K562 (cell line): ENCODE results near the gene APC2. TPM values are rescaled to one million over a fixed set of nuclear protein-coding genes. Genes with fewer than 3 reads are reported as not detected.

Source experiments
- CHD1 ChIP-seq: fragments of 200-600 bp; sonication (generic); IDR thresholded peaks from one replicate; pipeline ENCODE4 v1.6.1; 2012; ENCODE audit warnings: mild to moderate bottlenecking, moderate library complexity, low read length, inconsistent platforms
- ETV5 ChIP-seq: sonication (generic); formaldehyde crosslinking; IDR thresholded peaks from 2 replicates; pipeline ENCODE4 v1.4.0; 2020; ENCODE audit warnings: low read depth, mild to moderate bottlenecking, missing genetic modification reagents
- HDAC2 ChIP-seq: fragments of 450-650 bp; IDR thresholded peaks from 2 replicates; pipeline ENCODE4 v1.6.1; 2016; ENCODE audit warnings: mild to moderate bottlenecking
- HDAC3 ChIP-seq: fragments of 450-650 bp; IDR thresholded peaks from 2 replicates; pipeline ENCODE4 v1.6.1; 2018; ENCODE audit warnings: borderline replicate concordance, mild to moderate bottlenecking, moderate library complexity; ENCODE audit not compliant: partially characterized antibody
- HDAC8 ChIP-seq: fragments of 450-650 bp; IDR thresholded peaks from 2 replicates; pipeline ENCODE4 v1.6.1; 2016; ENCODE audit warnings: mild to moderate bottlenecking, missing genetic modification characterization, moderate library complexity, missing compliant biosample characterization
- JUND ChIP-seq, 2 experiments: IDR thresholded peaks; 2 replicates in 1 of 2; 3 replicates in 1 of 2; pipeline ENCODE4 v1.6.1; 2011; ENCODE audit warnings: borderline replicate concordance in 2 of 2, low read depth in 2 of 2, low read length in 2 of 2, improper control_type of control experiment in 1 of 2, missing biosample characterization in 1 of 2, missing genetic modification characterization in 1 of 2, missing genetic modification reagents in 1 of 2
- KAT7 ChIP-seq: sonication (generic); formaldehyde crosslinking; IDR thresholded peaks from 2 replicates; pipeline ENCODE4 v1.8.0; 2022; ENCODE audit warnings: missing genetic modification reagents, mild to moderate bottlenecking, borderline replicate concordance
- MTA3 ChIP-seq: fragments of 450-650 bp; formaldehyde crosslinking; IDR thresholded peaks from 2 replicates; pipeline ENCODE4 v1.6.1; 2017; ENCODE audit warnings: mild to moderate bottlenecking, borderline replicate concordance
- POLR2AphosphoS5 ChIP-seq: IDR thresholded peaks from 2 replicates; pipeline ENCODE4 v1.6.1; 2011; ENCODE audit warnings: mild to moderate bottlenecking, low read depth, low read length, moderate library complexity; ENCODE audit not compliant: control insufficient read depth, insufficient read depth
- PURB ChIP-seq: sonication (generic); formaldehyde crosslinking; IDR thresholded peaks from 2 replicates; pipeline ENCODE4 v1.9.0; 2021; ENCODE audit warnings: low read depth, mild to moderate bottlenecking, missing genetic modification reagents
- SAFB2 ChIP-seq: fragments of 200-400 bp; formaldehyde crosslinking; IDR thresholded peaks from 2 replicates; pipeline ENCODE4 v1.6.1; 2018; ENCODE audit warnings: borderline replicate concordance, low read length, low read depth, moderate library complexity; ENCODE audit not compliant: severe bottlenecking
- TAF1 ChIP-seq: IDR thresholded peaks from 2 replicates; pipeline ENCODE4 v1.6.1; 2011; ENCODE audit warnings: mild to moderate bottlenecking, low read length, moderate library complexity; ENCODE audit not compliant: insufficient read depth, control insufficient read depth, severe bottlenecking; ENCODE audit errors: extremely low read depth
- ZNF212 ChIP-seq: fragments of 450-650 bp; formaldehyde crosslinking; IDR thresholded peaks from 2 replicates; pipeline ENCODE4 v1.4.0; 2020; ENCODE audit warnings: mild to moderate bottlenecking
- ZNF696 ChIP-seq: fragments of 250-450 bp; sonication (Bioruptor Pico); conservative IDR thresholded peaks from 2 replicates; pipeline ENCODE4 v1.4.0; 2020; ENCODE audit warnings: mild to moderate bottlenecking, moderate library complexity
- polyA plus RNA-seq, 8 experiments: library from polyadenylated mRNA; depleted of rRNA in 4 of 8; stranded (reverse) in 5 of 8; unstranded in 3 of 8; fragments of >200 nt; fragmentation: Nextera tagmentation in 2 of 8; fragmentation: Illumina TruSeq in 1 of 8; extraction: Ambion mirVana in 2 of 8; extraction: Trizol in 1 of 8; gene quantifications; 2 replicates each; pipeline versions ENCODE4 v1.2.1 to v1.2.3, GENCODE V29; 2011 to 2014; ENCODE audit warnings: inconsistent platforms in 1 of 8, missing spikeins in 1 of 8
- total RNA-seq, 7 experiments: library from RNA; depleted of rRNA in 6 of 7; stranded (reverse); fragments of >200 nt in 6 of 7; fragmentation: Illumina TruSeq in 2 of 7; extraction: Trizol in 2 of 7; gene quantifications; 2 replicates each; pipeline versions ENCODE4 v1.2.1 to v1.2.3, GENCODE V29; 2011 to 2021; ENCODE audit warnings: low replicate concordance in 1 of 7
- TF ChIP-seq, protein P1 (sequence below): fragments of 450-650 bp; IDR thresholded peaks from 2 replicates; pipeline ENCODE4 v1.6.1; 2016; ENCODE audit warnings: mild to moderate bottlenecking, moderate library complexity
- TF ChIP-seq, protein P2 (sequence below): fragments of 250-450 bp; sonication (Bioruptor Pico); IDR thresholded peaks from 2 replicates; pipeline ENCODE4 v1.6.1; 2021; ENCODE audit warnings: mild to moderate bottlenecking

Gene APC2
- total and polyA plus RNA-seq, 9 of the 15 experiments (the other 6 are each of a cell fraction or from before 2014, with no cell fraction given) = 0.01 to 0.40 (median 0.05) TPM; not detected in 3

DNA sequence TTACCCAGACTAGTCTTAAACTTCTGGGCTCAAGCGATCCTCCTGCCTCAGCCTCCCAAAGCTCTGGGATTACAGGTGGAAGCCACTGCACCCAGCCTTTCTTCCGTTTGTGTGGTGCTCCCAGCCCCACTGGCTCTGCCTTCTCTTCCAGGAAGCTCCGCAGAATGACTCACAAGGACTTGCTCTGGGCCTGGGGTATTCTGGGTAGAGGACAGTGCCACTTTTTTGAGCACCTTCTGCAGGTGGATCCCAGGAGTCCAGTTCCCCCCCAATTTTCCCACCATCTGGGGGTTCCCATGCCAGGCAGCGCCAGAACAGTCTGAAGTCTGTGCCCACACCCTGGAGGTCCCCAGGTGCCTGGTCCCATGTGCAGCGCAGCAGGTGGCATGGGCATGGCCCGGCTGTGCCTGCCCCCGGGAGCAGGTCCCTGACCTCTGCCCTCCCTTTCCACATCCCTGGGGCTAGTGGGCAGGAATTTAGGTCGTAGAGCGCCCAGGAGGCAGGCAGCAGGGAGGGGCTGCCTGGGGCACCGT, 42.6 kb downstream of the APC2 start (continued):
- TF ChIP-seq, protein P1, sequence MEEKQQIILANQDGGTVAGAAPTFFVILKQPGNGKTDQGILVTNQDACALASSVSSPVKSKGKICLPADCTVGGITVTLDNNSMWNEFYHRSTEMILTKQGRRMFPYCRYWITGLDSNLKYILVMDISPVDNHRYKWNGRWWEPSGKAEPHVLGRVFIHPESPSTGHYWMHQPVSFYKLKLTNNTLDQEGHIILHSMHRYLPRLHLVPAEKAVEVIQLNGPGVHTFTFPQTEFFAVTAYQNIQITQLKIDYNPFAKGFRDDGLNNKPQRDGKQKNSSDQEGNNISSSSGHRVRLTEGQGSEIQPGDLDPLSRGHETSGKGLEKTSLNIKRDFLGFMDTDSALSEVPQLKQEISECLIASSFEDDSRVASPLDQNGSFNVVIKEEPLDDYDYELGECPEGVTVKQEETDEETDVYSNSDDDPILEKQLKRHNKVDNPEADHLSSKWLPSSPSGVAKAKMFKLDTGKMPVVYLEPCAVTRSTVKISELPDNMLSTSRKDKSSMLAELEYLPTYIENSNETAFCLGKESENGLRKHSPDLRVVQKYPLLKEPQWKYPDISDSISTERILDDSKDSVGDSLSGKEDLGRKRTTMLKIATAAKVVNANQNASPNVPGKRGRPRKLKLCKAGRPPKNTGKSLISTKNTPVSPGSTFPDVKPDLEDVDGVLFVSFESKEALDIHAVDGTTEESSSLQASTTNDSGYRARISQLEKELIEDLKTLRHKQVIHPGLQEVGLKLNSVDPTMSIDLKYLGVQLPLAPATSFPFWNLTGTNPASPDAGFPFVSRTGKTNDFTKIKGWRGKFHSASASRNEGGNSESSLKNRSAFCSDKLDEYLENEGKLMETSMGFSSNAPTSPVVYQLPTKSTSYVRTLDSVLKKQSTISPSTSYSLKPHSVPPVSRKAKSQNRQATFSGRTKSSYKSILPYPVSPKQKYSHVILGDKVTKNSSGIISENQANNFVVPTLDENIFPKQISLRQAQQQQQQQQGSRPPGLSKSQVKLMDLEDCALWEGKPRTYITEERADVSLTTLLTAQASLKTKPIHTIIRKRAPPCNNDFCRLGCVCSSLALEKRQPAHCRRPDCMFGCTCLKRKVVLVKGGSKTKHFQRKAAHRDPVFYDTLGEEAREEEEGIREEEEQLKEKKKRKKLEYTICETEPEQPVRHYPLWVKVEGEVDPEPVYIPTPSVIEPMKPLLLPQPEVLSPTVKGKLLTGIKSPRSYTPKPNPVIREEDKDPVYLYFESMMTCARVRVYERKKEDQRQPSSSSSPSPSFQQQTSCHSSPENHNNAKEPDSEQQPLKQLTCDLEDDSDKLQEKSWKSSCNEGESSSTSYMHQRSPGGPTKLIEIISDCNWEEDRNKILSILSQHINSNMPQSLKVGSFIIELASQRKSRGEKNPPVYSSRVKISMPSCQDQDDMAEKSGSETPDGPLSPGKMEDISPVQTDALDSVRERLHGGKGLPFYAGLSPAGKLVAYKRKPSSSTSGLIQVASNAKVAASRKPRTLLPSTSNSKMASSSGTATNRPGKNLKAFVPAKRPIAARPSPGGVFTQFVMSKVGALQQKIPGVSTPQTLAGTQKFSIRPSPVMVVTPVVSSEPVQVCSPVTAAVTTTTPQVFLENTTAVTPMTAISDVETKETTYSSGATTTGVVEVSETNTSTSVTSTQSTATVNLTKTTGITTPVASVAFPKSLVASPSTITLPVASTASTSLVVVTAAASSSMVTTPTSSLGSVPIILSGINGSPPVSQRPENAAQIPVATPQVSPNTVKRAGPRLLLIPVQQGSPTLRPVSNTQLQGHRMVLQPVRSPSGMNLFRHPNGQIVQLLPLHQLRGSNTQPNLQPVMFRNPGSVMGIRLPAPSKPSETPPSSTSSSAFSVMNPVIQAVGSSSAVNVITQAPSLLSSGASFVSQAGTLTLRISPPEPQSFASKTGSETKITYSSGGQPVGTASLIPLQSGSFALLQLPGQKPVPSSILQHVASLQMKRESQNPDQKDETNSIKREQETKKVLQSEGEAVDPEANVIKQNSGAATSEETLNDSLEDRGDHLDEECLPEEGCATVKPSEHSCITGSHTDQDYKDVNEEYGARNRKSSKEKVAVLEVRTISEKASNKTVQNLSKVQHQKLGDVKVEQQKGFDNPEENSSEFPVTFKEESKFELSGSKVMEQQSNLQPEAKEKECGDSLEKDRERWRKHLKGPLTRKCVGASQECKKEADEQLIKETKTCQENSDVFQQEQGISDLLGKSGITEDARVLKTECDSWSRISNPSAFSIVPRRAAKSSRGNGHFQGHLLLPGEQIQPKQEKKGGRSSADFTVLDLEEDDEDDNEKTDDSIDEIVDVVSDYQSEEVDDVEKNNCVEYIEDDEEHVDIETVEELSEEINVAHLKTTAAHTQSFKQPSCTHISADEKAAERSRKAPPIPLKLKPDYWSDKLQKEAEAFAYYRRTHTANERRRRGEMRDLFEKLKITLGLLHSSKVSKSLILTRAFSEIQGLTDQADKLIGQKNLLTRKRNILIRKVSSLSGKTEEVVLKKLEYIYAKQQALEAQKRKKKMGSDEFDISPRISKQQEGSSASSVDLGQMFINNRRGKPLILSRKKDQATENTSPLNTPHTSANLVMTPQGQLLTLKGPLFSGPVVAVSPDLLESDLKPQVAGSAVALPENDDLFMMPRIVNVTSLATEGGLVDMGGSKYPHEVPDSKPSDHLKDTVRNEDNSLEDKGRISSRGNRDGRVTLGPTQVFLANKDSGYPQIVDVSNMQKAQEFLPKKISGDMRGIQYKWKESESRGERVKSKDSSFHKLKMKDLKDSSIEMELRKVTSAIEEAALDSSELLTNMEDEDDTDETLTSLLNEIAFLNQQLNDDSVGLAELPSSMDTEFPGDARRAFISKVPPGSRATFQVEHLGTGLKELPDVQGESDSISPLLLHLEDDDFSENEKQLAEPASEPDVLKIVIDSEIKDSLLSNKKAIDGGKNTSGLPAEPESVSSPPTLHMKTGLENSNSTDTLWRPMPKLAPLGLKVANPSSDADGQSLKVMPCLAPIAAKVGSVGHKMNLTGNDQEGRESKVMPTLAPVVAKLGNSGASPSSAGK = no peak
- TF ChIP-seq TAF1 = peak; percentile 58
- no peak for TF ChIP-seq HDAC2
- no peak for TF ChIP-seq KAT7 (CRISPR knock-in tag)
- TF ChIP-seq, protein P2, sequence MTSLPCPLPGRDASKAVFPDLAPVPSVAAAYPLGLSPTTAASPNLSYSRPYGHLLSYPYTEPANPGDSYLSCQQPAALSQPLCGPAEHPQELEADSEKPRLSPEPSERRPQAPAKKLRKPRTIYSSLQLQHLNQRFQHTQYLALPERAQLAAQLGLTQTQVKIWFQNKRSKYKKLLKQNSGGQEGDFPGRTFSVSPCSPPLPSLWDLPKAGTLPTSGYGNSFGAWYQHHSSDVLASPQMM (CRISPR knock-in tag) = no peak
- TF ChIP-seq SAFB2 = no peak
- TF ChIP-seq HDAC3 = no peak
- no peak for TF ChIP-seq MTA3
- TF ChIP-seq ETV5 (CRISPR knock-in tag) = no peak
- no peak for TF ChIP-seq ZNF696 (CRISPR knock-in tag)
- TF ChIP-seq CHD1 = no peak
- no peak for TF ChIP-seq ZNF212
- TF ChIP-seq JUND (IDR thresholded peaks at IDR 0.05; ENCODE audit: borderline replicate concordance, low read depth, low read length) = peak; percentile 92
- TF ChIP-seq JUND (tag; IDR thresholded peaks at IDR 0.05; ENCODE audit: borderline replicate concordance, low read depth, low read length) = peak; percentile 83; the same call in 1 of the 3 replicates
- TF ChIP-seq POLR2AphosphoS5 = 0 out of 2 replicates have a peak, but pooled peaks have one; percentile 27
- TF ChIP-seq HDAC8 (tag) = no peak
- no peak for TF ChIP-seq PURB (CRISPR knock-in tag)
